Skin epidermis (tissue), 12 donors: ENCODE measurements around the gene SFRP5.

Source experiments
- H3K27ac ChIP-seq, 21 experiments: fragments of 200-600 bp; sonication (generic) in 11 of 21; one replicate each; pipeline ENCODE4 v1.5.0; 2020; ENCODE audit warnings: mild to moderate bottlenecking in 3 of 21, inconsistent platforms in 2 of 21, moderate library complexity in 2 of 21
- H3K4me3 ChIP-seq, 7 experiments: fragments of 200-600 bp; sonication (generic) in 2 of 7; one replicate each; pipeline ENCODE4 v1.5.0; 2020; ENCODE audit warnings: inconsistent platforms in 2 of 7, mild to moderate bottlenecking in 2 of 7, moderate library complexity in 1 of 7

The SFRP5 gene

DNA sequence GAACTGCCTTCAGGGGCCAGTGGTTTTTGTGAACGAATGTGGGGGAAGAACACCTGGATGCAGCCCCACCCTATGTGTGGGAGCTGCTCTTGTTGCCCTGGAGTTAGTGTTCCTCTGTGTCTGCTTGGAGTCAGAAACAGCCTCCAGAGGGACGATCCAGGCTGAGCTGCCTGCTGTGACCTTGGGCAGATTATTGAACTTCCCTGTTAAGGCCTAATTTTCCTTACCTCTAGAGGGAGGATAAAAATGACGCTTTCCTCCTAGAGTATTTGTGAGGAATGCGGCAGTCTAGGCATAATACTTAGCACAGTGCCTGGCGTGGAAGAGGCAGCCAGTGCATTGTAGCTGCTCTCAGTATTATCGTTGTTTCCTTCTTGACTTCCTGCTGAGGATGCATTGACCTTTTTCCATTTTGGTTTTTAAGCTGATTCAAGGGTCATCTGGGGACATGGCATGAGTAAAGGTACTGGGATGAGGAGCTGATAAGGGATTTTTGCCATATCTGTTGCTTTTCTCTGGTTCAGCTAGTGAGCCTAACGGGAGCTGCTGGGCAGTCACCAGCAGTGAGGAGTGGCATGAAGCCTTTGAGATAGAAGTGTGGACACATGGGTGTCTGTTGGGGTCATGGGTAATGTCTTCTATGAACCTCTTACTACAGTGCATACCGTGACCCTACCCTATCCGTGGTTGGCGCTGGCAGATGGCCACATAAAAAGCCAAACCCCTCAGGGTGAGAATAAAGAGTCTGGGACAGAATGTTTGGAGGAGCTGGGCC lies 28.4 kb downstream of the SFRP5 start:
- no peak overlapping the region for H3K4me3 ChIP-seq
- no peak overlapping the region for H3K27ac ChIP-seq

DNA sequence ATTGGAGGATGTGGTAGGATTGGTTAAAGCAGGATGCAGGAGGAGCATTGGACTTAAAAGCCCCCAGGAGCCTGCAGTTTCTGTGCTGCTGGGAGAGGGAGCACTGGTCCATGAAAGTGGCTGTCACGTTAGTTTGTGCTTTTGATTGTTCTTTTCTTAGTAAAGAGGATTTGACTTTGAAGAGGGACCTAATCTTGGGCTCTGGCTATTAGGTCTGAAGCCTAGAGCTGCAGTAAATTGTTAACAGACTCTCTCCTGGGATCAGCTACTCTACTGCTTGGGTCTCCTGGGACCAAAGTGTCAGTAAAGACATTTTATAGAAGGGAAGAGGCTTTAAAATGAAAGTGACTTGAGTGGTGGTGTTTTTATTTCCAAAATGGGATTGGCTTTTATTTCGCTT lies 31.2 kb downstream of the SFRP5 start:
- H3K4me3 ChIP-seq, result no peak overlapping the region
- no peak overlapping the region for H3K27ac ChIP-seq

GRCh38 chr10:97738616-97739015 lies 33.2 kb downstream of the SFRP5 start:
- H3K27ac ChIP-seq, result peak overlapping the region in 1 of 21 experiments; percentile 98
- no peak overlapping the region for H3K4me3 ChIP-seq

GRCh38 chr10:97737770-97738265 lies 34.0 kb downstream of the SFRP5 start:
- Histone ChIP-seq H3K27ac (peak overlapping the region in 20 of 21 experiments; percentile 86 to 98 (median 96)), H3K4me3 (peak overlapping the region; percentile 72 to 99 (median 97))

GRCh38 chr10:97736902-97737769 lies 34.7 kb downstream of the SFRP5 start, which contains the start of gene ZFYVE27:
TSS of gene ZFYVE27 (plus strand) at chr10:97737128. CDS start at chr10:97738478, 1,350 bp downstream.
- Histone ChIP-seq H3K4me3 (peak within 1 kb of the TSS; percentile 72 to 99 (median 97)), H3K27ac (peak within 1 kb of the TSS; percentile 86 to 98 (median 96))

DNA sequence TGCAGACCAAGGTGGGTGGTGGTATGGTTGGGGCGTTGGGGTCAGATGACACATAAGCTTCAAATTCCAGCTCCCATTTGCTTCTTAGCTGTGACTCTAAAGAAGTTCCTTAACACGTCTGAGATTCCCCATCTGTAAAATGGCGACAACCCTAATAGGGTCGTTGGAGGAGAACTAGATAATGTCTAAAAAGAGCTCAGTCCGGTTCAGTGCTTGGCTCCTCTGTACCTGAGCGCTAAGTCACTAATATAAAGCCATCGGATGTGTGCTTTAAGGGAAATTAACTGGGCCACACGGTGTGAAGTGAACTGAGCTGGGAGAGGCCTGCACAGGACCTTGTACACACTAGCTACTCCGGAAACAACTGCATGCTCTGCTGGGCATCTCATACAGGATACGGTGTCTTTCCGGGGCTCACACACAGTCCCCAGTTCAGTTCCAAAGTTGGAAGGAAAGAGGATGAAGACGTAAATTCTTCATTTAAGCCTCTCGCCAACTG lies 35.3 kb downstream of the SFRP5 start:
- H3K4me3 ChIP-seq, result peak overlapping the region; percentile 72 to 99 (median 97)
- peak overlapping the region in 19 of 21 experiments; percentile 38 to 98 (median 97) for H3K27ac ChIP-seq

DNA sequence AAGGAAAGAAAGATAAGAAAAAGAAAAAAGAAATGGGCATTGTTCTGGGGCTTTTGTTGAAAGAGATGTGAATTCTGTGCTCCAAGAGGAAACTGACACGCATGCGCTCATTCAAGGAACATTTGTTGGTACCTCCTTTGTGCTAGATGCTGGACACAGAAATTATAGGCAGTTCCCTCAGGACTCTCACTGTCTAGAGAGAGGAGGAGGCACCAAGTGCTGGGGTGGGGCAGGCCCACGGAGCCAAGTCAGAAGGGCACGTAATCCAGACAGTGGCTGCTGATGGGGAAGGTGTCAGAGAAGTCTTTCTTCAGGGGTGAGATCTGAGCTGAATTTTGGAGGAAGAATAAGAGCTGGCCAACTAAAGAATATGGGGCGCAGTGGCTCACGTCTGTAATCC lies 37.8 kb downstream of the SFRP5 start:
- Histone ChIP-seq H3K4me3 (no peak overlapping the region), H3K27ac (no peak overlapping the region)

- no peak overlapping the region for H3K27ac ChIP-seq
- no peak overlapping the region for H3K4me3 ChIP-seq
Observed at GRCh38 chr10:97733256-97733655, 38.5 kb downstream of the SFRP5 start.

- H3K27ac ChIP-seq, result no peak overlapping the region
- H3K4me3 ChIP-seq, result no peak overlapping the region
Observed at GRCh38 chr10:97732052-97732359, 39.8 kb downstream of the SFRP5 start.

GRCh38 chr10:97731346-97732051 lies 40.3 kb downstream of the SFRP5 start:
- Histone ChIP-seq H3K4me3 (no peak overlapping the region), H3K27ac (no peak overlapping the region)

DNA sequence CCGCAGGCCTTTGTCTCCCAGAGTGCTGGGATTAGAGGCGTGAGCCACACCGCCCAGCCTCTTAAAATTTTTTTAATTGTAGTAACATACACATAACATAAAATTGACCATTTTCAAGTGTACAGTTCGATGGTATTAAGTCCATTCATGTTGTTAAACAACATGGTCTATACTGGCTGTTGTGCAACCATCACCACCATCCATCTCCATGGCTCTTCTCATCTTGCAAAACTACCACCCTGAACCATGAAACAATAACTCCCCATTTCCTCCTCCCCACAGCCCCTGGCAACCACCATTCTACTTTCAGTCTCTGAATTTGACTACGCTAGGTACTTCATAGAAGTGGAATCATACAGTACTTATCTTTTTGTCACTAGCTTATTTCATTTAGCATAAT lies 42.8 kb downstream of the SFRP5 start:
- H3K4me3 ChIP-seq, result no peak overlapping the region
- no peak overlapping the region for H3K27ac ChIP-seq

- Histone ChIP-seq H3K4me3 (no peak overlapping the region), H3K27ac (peak overlapping the region in 7 of 21 experiments; percentile 1 to 48 (median 29))
Observed at GRCh38 chr10:97726636-97727178, 45.1 kb downstream of the SFRP5 start.

DNA sequence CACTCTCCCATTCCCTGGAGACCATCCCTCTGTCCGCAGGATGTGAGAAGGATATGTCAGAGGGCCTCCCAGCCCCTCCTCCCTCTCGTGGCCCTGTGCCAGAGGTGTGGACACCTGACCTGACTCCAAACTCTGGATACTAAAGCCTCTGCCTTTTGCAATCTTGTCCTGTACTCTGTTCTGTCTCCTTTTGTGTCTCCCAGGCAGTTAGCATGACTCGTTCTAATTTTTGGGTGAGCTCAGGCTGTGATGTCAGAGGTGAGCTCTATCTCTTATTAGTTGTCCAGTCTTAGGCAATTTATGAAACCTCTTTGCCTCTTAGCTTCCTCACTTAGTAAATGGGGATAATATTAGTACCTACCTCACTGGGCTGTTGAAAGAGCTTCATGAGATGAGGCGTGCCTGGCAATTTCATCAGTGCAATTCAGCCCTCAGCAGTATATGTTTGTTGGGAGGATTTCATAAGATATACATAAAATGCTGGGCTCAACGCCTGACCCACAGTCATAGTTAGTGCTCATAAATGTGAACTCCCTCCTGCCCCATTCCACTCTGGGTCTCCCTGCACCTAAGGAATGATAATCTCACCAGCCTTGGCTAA lies 47.4 kb downstream of the SFRP5 start:
- H3K27ac ChIP-seq, result peak overlapping the region in 1 of 21 experiments; percentile 38

DNA sequence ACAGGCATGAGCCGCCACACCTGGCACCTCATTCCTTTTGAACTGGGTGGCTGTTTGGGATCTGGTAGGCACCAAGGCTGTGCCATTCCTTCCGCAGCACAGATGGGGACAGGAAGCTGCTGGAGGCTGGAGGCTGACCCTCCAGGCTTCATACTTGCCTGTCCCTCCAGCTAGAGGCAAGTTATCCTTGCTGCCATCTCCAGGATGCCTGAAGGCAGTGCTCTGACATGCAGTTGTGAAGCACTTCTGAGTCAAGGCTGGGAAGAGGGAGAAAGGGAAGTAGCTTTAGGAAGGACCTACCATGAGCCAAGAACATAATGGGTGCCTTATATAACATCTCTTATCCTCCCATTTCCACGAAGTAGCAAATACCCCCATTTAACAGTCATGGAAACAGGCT lies 48.8 kb downstream of the SFRP5 start:
- Histone ChIP-seq H3K4me3 (no peak overlapping the region), H3K27ac (no peak overlapping the region)

More for the DNA sequence above, 47.4 kb downstream of the SFRP5 start:
- no peak overlapping the region for H3K4me3 ChIP-seq

DNA sequence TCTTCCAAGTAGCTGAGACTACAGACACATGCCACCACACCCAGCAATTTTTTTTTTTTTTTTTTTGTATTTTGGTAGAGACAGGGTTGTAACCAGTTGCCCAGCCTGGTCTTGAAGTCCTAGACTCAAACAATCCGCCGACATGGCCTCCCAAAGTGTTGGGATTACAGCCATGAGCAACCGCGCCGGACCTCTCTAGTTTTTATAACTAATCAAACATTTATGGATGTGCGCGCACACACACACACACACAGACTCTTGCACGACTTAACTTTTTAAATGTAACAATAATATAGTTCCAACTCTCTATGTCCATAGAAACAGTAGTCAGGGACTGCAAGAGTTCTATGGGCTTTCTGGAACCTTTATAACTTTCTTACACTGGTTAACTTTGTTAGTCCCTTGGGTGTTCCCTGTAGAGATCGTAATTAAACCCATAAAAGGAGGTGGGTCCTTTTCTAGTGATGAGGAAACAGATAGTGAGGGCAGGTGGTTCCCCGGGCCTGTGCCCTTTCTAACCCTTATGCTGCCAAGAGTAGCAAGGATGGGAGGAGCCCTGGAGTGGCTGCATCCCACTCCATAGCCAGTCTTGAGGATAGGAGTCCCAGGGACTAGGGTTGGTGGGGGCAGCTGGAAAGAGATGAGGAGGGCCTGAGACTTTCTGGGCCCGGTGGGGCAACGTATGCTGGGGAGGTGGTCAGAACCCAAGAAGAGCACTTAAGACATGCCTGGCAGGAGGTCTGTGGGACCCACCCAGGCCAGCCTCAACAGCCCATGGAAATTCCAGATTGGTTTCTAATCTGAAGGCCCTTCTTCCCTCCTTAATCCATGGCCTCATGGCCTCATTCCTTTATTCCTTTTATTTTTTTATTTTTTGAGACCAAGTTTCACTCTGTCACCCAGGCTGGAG lies 49.7 kb downstream of the SFRP5 start:
- peak overlapping the region in 1 of 21 experiments; percentile 13 for H3K27ac ChIP-seq

GRCh38 chr10:97719602-97720001 lies 52.2 kb downstream of the SFRP5 start:
- Histone ChIP-seq H3K27ac (peak overlapping the region in 6 of 21 experiments; percentile 25 to 72 (median 48)), H3K4me3 (no peak overlapping the region)

More for the DNA sequence above, 49.7 kb downstream of the SFRP5 start:
- H3K4me3 ChIP-seq, result no peak overlapping the region

GRCh38 chr10:97718659-97719142 lies 53.1 kb downstream of the SFRP5 start:
- Histone ChIP-seq H3K4me3 (no peak overlapping the region), H3K27ac (peak overlapping the region in 11 of 21 experiments; percentile 16 to 73 (median 56))

DNA sequence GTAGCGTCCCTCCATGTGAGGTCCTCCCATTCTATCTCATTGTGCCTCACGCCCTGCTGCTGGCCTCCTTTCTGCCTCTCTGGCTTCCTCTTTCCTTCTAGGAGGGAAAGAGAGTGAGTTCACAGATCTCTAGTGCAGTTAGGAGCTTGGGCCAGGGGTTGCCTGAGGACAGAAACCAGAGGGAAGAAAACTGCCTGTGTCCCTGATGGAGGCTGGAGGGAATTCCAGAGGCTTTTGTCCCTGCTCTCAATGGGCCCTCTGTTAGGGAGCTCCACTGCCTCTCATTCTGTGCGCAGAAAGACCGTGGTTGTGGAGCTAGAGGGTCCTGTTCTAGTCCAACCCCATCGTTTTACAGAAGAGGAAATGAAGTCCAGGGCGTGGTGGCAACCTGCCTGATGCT lies 53.6 kb downstream of the SFRP5 start:
- Histone ChIP-seq H3K27ac (peak overlapping the region in 10 of 21 experiments; percentile 26 to 73 (median 60)), H3K4me3 (no peak overlapping the region)
